ENCODE results near the gene PKNOX1. TPM values are rescaled to one million over a fixed set of nuclear protein-coding genes. Genes with fewer than 3 reads are reported as not detected.
"Not testable (repeated sequence)": the region's sequence is repeated elsewhere in the genome, so short reads cannot be mapped to it uniquely, and the experiment has no call there.

Gene PKNOX1
- total and polyA plus RNA-seq, 4 experiments from 2014 or later = 17.8 to 25.0 (median 23.1) TPM

- H3K27ac Mint-ChIP-seq = peak overlapping the region in 1 of 7 donors; percentile 65
- H3K4me1 ChIP-seq (ENCODE audit: insufficient read depth, low read length); H3K9me3 ChIP-seq (ENCODE audit: control insufficient read depth in 1 of 2, low read length in 2 of 2); H3K27me3 ChIP-seq (ENCODE audit: insufficient read depth, low read length); H3K9me3 Mint-ChIP-seq; H3K4me3 Mint-ChIP-seq; POLR2A ChIA-PET (ENCODE audit: partially characterized antibody); H3K27me3 Mint-ChIP-seq; H3K4me1 Mint-ChIP-seq; H3K36me3 ChIP-seq (ENCODE audit: insufficient read depth, low read length); intact Hi-C loops (cut with micrococcal nuclease); H3K4me3 ChIP-seq (ENCODE audit: low read length in 2 of 2); H3K27ac ChIP-seq (ENCODE audit: low read depth, low read length); DNase-seq; CTCF ChIA-PET (ENCODE audit: partially characterized antibody); H3K36me3 Mint-ChIP-seq: not testable (repeated sequence)
Observed at GRCh38 chr21:42933137-42933970, 41.0 kb upstream of the PKNOX1 start.

GRCh38 chr21:42933973-42934372 is 40.4 kb upstream of the PKNOX1 start:
- H3K27ac ChIP-seq (ENCODE audit: low read depth, low read length); H3K36me3 ChIP-seq (ENCODE audit: insufficient read depth, low read length); intact Hi-C loops (cut with micrococcal nuclease); H3K9me3 Mint-ChIP-seq; H3K27ac Mint-ChIP-seq; H3K36me3 Mint-ChIP-seq; H3K4me3 Mint-ChIP-seq; H3K9me3 ChIP-seq (ENCODE audit: control insufficient read depth in 1 of 2, low read length in 2 of 2); CTCF ChIA-PET (ENCODE audit: partially characterized antibody); DNase-seq; H3K4me3 ChIP-seq (ENCODE audit: low read length in 2 of 2); H3K4me1 ChIP-seq (ENCODE audit: insufficient read depth, low read length); H3K27me3 Mint-ChIP-seq; H3K27me3 ChIP-seq (ENCODE audit: insufficient read depth, low read length); H3K4me1 Mint-ChIP-seq; POLR2A ChIA-PET (ENCODE audit: partially characterized antibody): not testable (repeated sequence)

- H3K36me3 ChIP-seq (ENCODE audit: insufficient read depth, low read length); CTCF ChIA-PET (ENCODE audit: partially characterized antibody); H3K27ac ChIP-seq (ENCODE audit: low read depth, low read length); H3K9me3 Mint-ChIP-seq; H3K4me3 ChIP-seq (ENCODE audit: low read length in 2 of 2); DNase-seq; H3K4me1 ChIP-seq (ENCODE audit: insufficient read depth, low read length); H3K36me3 Mint-ChIP-seq; H3K27ac Mint-ChIP-seq; H3K27me3 ChIP-seq (ENCODE audit: insufficient read depth, low read length); H3K4me1 Mint-ChIP-seq; H3K27me3 Mint-ChIP-seq; intact Hi-C loops (cut with micrococcal nuclease); H3K9me3 ChIP-seq (ENCODE audit: control insufficient read depth in 1 of 2, low read length in 2 of 2); POLR2A ChIA-PET (ENCODE audit: partially characterized antibody); H3K4me3 Mint-ChIP-seq: not testable (repeated sequence)
Observed at GRCh38 chr21:42936360-42936759, 38.0 kb upstream of the PKNOX1 start.

GRCh38 chr21:42937034-42937940 is 37.1 kb upstream of the PKNOX1 start:
- DNase-seq; H3K36me3 ChIP-seq (ENCODE audit: insufficient read depth, low read length); H3K27ac ChIP-seq (ENCODE audit: low read depth, low read length); H3K4me3 ChIP-seq (ENCODE audit: low read length in 2 of 2); H3K27me3 Mint-ChIP-seq; H3K4me3 Mint-ChIP-seq; H3K4me1 Mint-ChIP-seq; CTCF ChIA-PET (ENCODE audit: partially characterized antibody); H3K36me3 Mint-ChIP-seq; POLR2A ChIA-PET (ENCODE audit: partially characterized antibody); H3K4me1 ChIP-seq (ENCODE audit: insufficient read depth, low read length); H3K27me3 ChIP-seq (ENCODE audit: insufficient read depth, low read length); H3K9me3 ChIP-seq (ENCODE audit: control insufficient read depth in 1 of 2, low read length in 2 of 2); H3K9me3 Mint-ChIP-seq; intact Hi-C loops (cut with micrococcal nuclease): not testable (repeated sequence)
- peak overlapping the region in 3 of 7 donors; percentile 19 to 31 (median 22) for H3K27ac Mint-ChIP-seq

- no peaks in the 10 kb centered on the region for H3K36me3 Mint-ChIP-seq
- H3K4me3 ChIP-seq (ENCODE audit: low read length in 2 of 2) = no peak overlapping the region
- peak overlapping the region in 1 of 7 donors; percentile 14 for H3K27ac Mint-ChIP-seq
- POLR2A ChIA-PET (ENCODE audit: partially characterized antibody) = no interaction called here
- H3K4me3 Mint-ChIP-seq = no peak overlapping the region
- H3K36me3 ChIP-seq (ENCODE audit: insufficient read depth, low read length) = no peaks in the 10 kb centered on the region
- no peaks in the 10 kb centered on the region for H3K4me1 ChIP-seq (ENCODE audit: insufficient read depth, low read length)
- no peak overlapping the region for H3K27ac ChIP-seq (ENCODE audit: low read depth, low read length)
- no peaks in the 10 kb centered on the region for H3K27me3 Mint-ChIP-seq
- no peaks in the 10 kb centered on the region for H3K9me3 ChIP-seq (ENCODE audit: control insufficient read depth in 1 of 2, low read length in 2 of 2)
- no peak for DNase-seq
- no peaks in the 10 kb centered on the region for H3K9me3 Mint-ChIP-seq
- H3K4me1 Mint-ChIP-seq = no peaks in the 10 kb centered on the region
- H3K27me3 ChIP-seq (ENCODE audit: insufficient read depth, low read length) = no peaks in the 10 kb centered on the region
- intact Hi-C loops (cut with micrococcal nuclease) = no loop called here
- CTCF ChIA-PET (ENCODE audit: partially characterized antibody) = interaction anchor here (1.2 kb wide), 1 partner anchor 15 kb away, joined by 3 read pairs; no protein-coding TSS in a partner anchor
Observed at GRCh38 chr21:42937960-42938605, 36.3 kb upstream of the PKNOX1 start.

GRCh38 chr21:42938606-42938995 is 35.8 kb upstream of the PKNOX1 start:
- H3K36me3 Mint-ChIP-seq; H3K9me3 Mint-ChIP-seq; POLR2A ChIA-PET (ENCODE audit: partially characterized antibody); H3K27ac ChIP-seq (ENCODE audit: low read depth, low read length); H3K4me1 ChIP-seq (ENCODE audit: insufficient read depth, low read length); H3K4me3 Mint-ChIP-seq; intact Hi-C loops (cut with micrococcal nuclease); H3K27ac Mint-ChIP-seq; DNase-seq; H3K27me3 Mint-ChIP-seq; H3K4me1 Mint-ChIP-seq; H3K9me3 ChIP-seq (ENCODE audit: control insufficient read depth in 1 of 2, low read length in 2 of 2); H3K4me3 ChIP-seq (ENCODE audit: low read length in 2 of 2); H3K27me3 ChIP-seq (ENCODE audit: insufficient read depth, low read length); H3K36me3 ChIP-seq (ENCODE audit: insufficient read depth, low read length): not testable (repeated sequence)
- CTCF ChIA-PET (ENCODE audit: partially characterized antibody) = interaction anchor here (1.2 kb wide), 1 partner anchor 15 kb away, joined by 3 read pairs; no protein-coding TSS in a partner anchor

Measured in CD4-positive, alpha-beta memory T cell (primary cell).